Measurements from ENCODE around the gene LAMA2.
"Not testable (repeated sequence)": the region's sequence is repeated elsewhere in the genome, so short reads cannot be mapped to it uniquely, and the experiment has no call there.

LAMA2 gene

GRCh38 chr6:129015721-129016120 lies 132.8 kb downstream of the LAMA2 start:
- DNase-seq: no peak

- DNase-seq: no peak
These were observed 133.9 kb downstream of the LAMA2 start for GRCh38 chr6:129016844-129017243.

GRCh38 chr6:129022011-129022553 lies 139.1 kb downstream of the LAMA2 start:
- DNase-seq: no peak

GRCh38 chr6:129026601-129027000 lies 143.7 kb downstream of the LAMA2 start:
- no peak for DNase-seq

- no peak for DNase-seq
These were observed 146.8 kb downstream of the LAMA2 start for GRCh38 chr6:129029778-129030177.

- no peak for DNase-seq
These were observed 147.3 kb downstream of the LAMA2 start for GRCh38 chr6:129030215-129030614.

GRCh38 chr6:129031051-129031599 lies 148.2 kb downstream of the LAMA2 start:
- DNase-seq: no peak

GRCh38 chr6:129032602-129033001 lies 149.7 kb downstream of the LAMA2 start:
- no peak for DNase-seq

- DNase-seq: no peak
These were observed 150.2 kb downstream of the LAMA2 start for GRCh38 chr6:129033180-129033579.

GRCh38 chr6:129033581-129033980 lies 150.6 kb downstream of the LAMA2 start:
- no peak for DNase-seq

- no peak for DNase-seq
These were observed 158.6 kb downstream of the LAMA2 start for GRCh38 chr6:129041563-129041962.

- DNase-seq: no peak
These were observed 163.6 kb downstream of the LAMA2 start for GRCh38 chr6:129046526-129046925.

GRCh38 chr6:129047834-129048233 lies 164.9 kb downstream of the LAMA2 start:
- no peak for DNase-seq

GRCh38 chr6:129050086-129050485 lies 167.1 kb downstream of the LAMA2 start:
- DNase-seq: no peak

- not testable (repeated sequence) for DNase-seq
These were observed 170.2 kb downstream of the LAMA2 start for GRCh38 chr6:129053143-129053542.

GRCh38 chr6:129055796-129056195 lies 172.9 kb downstream of the LAMA2 start:
- DNase-seq: no peak

GRCh38 chr6:129059650-129060049 lies 176.7 kb downstream of the LAMA2 start:
- no peak for DNase-seq

- no peak for DNase-seq
These were observed 186.1 kb downstream of the LAMA2 start for GRCh38 chr6:129069006-129069405.

GRCh38 chr6:129073051-129073450 lies 190.1 kb downstream of the LAMA2 start:
- no peak for DNase-seq

- no peak for DNase-seq
These were observed 190.9 kb downstream of the LAMA2 start for GRCh38 chr6:129073691-129074395.

- DNase-seq: no peak
These were observed 201.5 kb downstream of the LAMA2 start for GRCh38 chr6:129084406-129084805.

- not testable (repeated sequence) for DNase-seq
These were observed 205.5 kb downstream of the LAMA2 start for GRCh38 chr6:129088481-129088880.

GRCh38 chr6:129089357-129089756 lies 206.4 kb downstream of the LAMA2 start:
- no peak for DNase-seq

GRCh38 chr6:129094147-129094546 lies 211.2 kb downstream of the LAMA2 start:
- no peak for DNase-seq

Data from DMS 273 treated with DMSO at 0.1 percent for 48 hours (cell line).